GM18861 (cell line): ENCODE results near the gene NPIPB2.
A peak's percentile ranks its signal among the peaks of the same experiment; 100 is the strongest.
"Not testable (repeated sequence)": the region's sequence is repeated elsewhere in the genome, so short reads cannot be mapped to it uniquely, and the experiment has no call there.

Experiments used
- ATAC-seq: cut with Tn5 transposase; IDR thresholded peaks from one replicate; pipeline ENCODE4 v1.9.1; 2021; ENCODE audit not compliant: unreplicated experiment

NPIPB2 gene

GRCh38 chr16:11962457-11962856 is 20.6 kb upstream of the NPIPB2 start:
- ATAC-seq: not testable (repeated sequence)

GRCh38 chr16:11957591-11958395 is 15.9 kb upstream of the NPIPB2 start:
- ATAC-seq: no peak

GRCh38 chr16:11956558-11956957 is 14.7 kb upstream of the NPIPB2 start:
- no peak for ATAC-seq

GRCh38 chr16:11955713-11956123 is 13.9 kb upstream of the NPIPB2 start:
- no peak for ATAC-seq

GRCh38 chr16:11953576-11953975 is 11.7 kb upstream of the NPIPB2 start:
- ATAC-seq: not testable (repeated sequence)

- no peak for ATAC-seq
Observed at GRCh38 chr16:11950388-11950787, 8.5 kb upstream of the NPIPB2 start.

- peak; percentile 70 for ATAC-seq
Observed at GRCh38 chr16:11949527-11949926, 7.7 kb upstream of the NPIPB2 start.

GRCh38 chr16:11948819-11949218 is 7.0 kb upstream of the NPIPB2 start:
- no peak for ATAC-seq

GRCh38 chr16:11946433-11946832 is 4.6 kb upstream of the NPIPB2 start:
- ATAC-seq: no peak

GRCh38 chr16:11927350-11927749 is 14.5 kb downstream of the NPIPB2 start:
- not testable (repeated sequence) for ATAC-seq

- not testable (repeated sequence) for ATAC-seq
Observed at GRCh38 chr16:11924046-11924445, 17.8 kb downstream of the NPIPB2 start.

GRCh38 chr16:11916524-11917285 is 25.1 kb downstream of the NPIPB2 start:
- no peak for ATAC-seq

- ATAC-seq: peak; percentile 69
Observed at GRCh38 chr16:11915644-11916523, 26.0 kb downstream of the NPIPB2 start, which contains the start of gene GSPT1. Gene GSPT1, minus strand, starts transcription at chr16:11915956. Its CDS starts 236 bp downstream, at chr16:11915720.

- peak; percentile 19 for ATAC-seq
Observed at GRCh38 chr16:11915114-11915643, 26.7 kb downstream of the NPIPB2 start.

- no peak for ATAC-seq
Observed at GRCh38 chr16:11914210-11915113, 27.4 kb downstream of the NPIPB2 start.

GRCh38 chr16:11913425-11914079 is 28.3 kb downstream of the NPIPB2 start:
- ATAC-seq: no peak

GRCh38 chr16:11909653-11910545 is 31.9 kb downstream of the NPIPB2 start:
- ATAC-seq: no peak
